Activated CD8-positive, alpha-beta memory T cell treated with anti-CD3 and anti-CD28 coated beads, Interleukin-2, amount 50 U/mL, for 1 hour (primary cell): ENCODE data around the gene FAM13B.
A peak's percentile ranks its signal among the peaks of the same experiment; 100 is the strongest.
"Not testable (repeated sequence)": the region's sequence is repeated elsewhere in the genome, so short reads cannot be mapped to it uniquely, and the experiment has no call there.

Source experiments
- DNase-seq: peaks from one replicate; pipeline ENCODE4 v3.0.0-alpha.2; 2020; ENCODE audit errors: extremely low read depth

Gene FAM13B

DNA sequence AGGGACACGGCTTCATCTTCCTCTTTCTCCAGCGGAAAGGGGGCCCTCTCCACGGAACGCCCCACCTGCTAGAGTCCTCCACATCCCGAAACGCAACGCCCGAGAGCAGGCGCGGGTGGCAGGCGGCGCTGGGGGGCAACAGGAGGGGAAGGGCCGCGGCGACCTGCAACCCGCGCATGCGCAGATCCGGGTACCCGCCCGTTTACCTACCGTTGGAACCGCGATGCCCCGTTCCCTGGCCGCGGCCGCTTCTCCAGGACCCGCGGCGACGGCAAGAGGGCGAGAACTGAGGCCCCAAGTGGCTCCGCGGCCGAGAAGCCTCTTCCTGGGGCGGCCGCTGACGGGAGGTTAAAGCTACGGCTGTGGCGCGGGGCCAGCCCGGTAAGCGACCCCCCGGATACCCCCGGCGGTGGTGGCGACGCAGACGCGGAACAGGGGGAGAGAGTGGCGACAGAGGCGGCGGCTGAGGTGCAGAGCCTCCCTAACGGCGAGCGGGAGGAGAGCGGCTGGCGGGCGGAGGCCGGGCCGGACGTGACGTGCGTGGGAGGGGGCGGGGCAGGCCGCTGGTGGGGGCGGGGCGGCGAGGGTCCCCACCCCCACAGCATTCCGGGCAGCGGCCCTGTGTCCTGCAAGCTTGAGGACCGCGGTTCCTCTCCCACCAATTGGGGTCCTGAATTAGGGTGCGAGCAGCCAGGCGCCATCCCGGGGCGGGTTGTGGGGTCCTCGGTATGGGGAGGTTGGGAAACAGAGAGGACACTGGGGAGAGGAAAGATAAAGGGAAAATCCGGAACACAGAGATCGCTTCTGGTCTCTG, at the start of gene FAM13B:
Gene FAM13B, minus strand, starts transcription at position 508 of the 814 bp plus-strand sequence. CDS start 13,968 bp downstream, outside the sequence.
- peak; percentile 51 for DNase-seq

DNA sequence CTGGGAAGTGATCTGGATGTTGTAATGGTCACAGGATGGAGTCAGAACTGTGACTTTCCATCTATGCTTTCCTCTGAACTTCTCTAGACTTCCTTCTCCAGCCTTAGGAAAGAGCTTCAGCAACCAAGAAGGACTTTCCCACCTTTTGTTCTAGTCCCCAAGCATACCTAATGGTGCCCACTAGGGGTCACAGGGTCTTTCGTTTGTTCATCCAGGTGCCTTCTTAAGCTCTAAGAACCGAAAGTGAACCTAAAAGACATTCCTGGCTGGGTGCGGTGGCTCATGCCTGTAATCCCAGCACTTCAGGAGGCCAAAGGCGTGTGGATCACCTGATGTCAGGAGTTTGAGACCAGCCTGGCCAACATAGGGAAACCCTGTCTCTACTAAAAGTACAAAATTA, 49.2 kb upstream of the FAM13B start:
- no peak for DNase-seq

DNA sequence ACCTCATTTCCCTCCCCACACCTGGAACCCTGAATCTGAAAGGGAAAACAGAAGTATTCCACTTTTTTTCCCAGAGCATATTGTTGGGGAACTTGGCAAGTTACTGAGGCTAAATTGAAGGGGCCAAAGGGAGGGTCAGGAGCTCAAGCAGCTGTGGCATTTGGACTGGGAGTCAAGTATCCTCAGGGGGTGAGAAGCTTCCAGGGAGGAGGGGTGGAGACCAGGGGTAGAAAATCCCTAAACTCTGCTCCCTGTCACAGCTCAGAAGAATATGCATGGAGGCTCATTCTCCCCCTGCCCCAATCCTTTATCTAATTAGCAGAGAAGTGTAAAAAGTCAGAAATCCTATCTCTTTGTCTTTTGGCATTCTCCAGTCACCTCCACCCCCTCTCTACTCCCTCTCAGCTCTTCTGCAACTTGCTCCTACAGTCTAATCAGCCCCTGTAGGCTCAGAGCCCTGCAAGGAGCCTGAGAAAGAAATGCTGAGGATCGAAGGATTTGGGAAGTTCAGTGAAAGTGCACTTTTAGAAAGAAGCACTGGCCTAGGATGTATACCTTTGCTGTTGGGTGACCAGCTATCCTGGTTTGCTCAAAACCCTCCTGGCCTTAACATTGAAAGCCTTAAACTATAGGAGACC, 45.2 kb upstream of the FAM13B start:
- no peak for DNase-seq

DNA sequence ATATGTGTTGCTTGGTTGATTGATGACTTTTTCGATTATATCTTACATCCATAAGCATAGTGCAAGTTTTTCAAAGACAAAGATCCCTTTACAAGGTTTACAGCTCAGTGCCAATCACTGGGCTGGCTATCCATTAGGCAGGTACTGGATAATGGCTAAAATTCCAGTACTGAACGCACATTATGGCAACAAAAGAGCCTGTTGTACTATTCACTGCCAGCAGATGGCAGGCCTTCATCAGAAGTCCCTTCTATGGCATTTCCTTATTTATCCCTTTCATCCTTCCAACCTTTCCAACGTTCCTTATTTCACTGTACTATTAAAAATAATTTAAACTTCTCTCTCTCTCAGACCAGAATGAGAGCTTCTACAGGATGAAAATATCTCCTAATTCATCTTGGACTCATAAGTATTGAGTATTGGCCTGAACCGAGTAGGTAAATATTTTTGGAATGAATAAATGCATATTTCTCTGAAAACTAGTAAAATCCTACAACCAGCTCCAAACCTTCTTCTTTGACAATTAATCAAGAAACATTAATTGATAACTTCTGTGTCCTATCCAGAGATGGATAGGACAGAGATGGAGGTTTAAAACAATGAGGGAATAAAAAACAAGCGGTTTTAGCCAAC, 44.3 kb upstream of the FAM13B start:
- DNase-seq: no peak

DNA sequence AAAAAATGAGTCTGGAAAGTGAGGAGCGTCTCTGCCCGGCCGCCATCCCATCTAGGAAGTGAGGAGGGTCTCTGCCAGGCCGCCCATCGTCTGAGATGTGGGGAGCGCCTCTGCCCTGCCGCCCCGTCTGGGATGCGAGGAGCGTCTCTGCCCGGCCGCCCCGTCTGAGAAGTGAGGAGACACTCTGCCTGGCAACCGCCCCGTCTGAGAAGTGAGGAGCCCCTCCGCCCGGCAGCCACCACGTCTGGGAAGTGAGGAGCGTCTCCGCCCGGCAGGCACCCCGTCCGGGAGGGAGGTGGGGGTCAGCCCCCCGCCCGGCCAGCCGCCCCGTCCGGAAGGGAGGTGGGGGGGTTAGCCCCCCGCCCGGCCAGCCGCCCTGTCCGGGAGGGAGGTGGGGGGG, 37.1 kb upstream of the FAM13B start:
- DNase-seq: not testable (repeated sequence)

DNA sequence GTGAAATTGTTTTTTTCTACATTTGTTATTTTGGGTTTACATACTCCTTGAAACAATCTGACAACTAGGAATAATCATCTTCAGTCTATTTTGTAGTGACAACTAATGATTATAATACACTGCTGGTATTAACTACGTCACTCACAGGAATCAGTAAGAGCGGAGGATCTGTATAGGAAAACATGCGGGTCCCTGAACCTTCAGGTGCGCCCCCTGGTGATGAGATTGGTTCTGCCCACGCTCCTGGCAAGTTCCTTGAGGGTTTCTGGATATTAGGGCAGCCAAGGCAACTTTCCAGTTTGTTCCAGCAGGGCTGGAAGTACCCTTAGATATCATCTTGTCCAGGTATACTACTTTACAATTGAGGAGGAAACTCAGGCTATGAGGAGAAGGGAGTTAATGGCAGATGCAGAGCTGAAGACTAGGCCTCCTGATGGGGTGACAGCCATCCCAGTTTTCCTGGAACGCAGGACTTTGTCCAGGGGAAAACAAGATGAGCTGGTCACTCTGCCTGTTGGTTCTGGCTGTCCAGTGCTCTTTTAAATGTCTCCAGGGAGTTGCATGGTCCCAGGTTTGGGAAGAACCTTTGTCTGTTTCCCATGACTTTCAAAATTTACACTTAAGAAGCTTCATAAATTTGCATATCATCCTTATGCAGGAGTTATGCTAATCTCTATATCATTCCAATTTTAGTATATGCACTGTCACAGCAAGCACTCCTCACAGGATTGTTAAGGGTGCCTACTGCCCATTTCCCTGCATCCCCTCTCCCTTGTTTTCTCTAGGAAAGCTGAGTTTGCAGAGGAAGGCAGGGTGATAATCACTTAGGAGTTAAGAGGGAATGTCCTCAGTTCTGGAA, 36.1 kb upstream of the FAM13B start:
- peak; percentile 22 for DNase-seq

DNA sequence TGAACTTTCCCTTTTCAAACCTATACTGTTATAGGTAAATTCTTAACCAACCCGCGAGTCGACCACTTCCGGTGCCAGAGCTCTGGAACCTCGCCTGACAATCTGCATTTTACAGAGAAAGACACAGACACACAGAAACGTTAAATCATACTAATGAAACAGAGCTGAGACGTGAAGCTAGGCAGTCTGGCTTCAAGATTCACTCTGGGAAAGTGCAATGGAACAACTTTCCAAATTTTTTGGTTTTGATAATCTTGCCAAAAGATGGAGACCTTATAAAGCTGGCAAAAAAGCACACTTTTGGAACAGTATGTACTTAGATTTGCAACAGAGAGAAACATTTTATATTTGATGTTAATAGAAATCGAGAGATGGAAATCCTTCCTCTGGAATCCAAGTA, 35.1 kb upstream of the FAM13B start:
- no peak for DNase-seq

DNA sequence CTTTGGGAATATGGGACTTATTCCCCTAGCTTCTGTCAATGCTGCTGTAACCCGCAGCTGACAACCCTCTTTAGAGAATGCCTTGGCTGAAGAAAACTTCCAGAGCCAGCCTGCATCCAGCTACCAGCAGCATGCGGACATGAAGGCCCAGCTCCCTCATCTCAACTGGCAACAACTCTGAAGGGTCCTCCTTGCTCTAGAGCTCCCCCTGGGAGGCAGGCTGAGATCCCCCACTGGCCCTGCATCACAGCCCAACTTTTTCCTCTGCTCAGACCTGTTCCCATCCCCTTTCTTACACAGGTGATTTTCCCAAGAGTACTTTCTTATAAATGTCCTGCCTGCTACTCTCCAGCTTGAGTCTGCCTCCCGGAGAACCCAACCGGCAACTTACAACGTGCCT, 32.2 kb upstream of the FAM13B start:
- no peak for DNase-seq

DNA sequence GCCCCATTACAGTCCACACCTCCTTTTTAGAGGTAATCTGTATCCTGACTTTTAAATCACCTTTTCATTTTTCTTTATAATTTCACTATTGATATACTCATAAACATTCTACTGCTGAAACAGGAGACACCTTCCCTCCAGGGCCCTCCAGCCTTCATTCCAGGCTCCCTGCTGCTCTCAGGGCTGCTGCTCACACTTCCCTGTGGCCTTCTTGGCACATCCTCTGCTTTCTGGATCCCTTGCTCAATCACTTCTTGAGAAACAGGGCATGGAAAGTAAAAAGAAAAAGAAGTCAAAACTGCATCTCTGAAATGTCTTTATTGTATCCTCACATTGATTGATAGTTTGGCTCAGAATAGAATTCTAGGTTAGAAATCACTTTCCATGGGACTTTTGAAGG, 31.6 kb upstream of the FAM13B start:
- DNase-seq: no peak

DNA sequence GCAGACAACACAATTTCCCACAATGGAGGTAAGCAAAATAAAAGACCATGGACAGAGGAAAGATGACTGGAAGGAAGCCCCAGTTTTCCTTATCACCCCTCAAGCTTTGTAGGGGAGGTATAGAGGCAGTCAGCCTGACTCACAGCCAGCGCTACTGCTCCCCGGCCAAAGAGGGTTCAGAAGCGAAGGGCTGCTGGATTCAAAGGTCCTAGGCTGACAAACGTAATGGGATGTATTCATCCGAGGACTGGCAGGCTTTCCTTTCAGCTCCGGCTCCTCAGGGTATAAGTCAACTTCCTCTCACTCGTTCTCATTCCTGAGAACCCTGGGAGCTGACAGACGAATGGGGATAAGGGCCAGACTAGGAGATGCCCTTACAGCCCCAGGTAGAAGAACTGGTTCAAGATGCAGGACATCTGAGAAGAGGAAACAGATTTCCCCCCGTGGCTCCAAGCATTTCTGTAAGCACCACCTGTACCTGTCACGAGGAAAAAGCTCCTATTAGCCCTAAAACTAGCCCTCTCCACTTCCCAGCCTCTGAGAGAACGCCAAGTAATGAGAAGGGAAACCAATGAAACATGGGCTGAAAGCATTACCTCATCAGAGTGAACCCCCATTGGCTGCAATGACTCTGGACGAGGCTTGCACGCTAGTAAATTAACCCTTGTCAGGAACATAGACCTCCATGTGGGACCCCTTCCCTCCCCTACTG, 22.1 kb upstream of the FAM13B start:
- DNase-seq: no peak

DNA sequence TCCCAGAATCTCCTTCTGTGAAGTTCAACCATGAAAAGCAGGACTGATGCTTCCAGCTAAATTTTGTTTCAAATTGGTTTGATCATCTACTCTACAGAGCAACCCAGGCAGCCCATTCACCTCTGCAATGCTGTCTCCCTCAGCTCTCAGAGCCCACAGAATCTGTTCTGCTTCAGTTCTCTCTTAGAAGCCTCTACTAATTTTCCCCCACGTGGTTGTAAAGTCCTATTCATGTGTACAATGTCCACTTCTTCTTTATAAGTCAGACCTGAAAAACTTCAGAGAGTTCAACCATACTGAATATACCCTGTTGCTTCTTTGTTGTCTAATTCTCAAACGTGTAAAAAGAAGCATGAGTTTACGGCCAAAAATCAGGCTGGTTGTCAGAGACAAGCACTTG, 21.3 kb upstream of the FAM13B start:
- no peak for DNase-seq

DNA sequence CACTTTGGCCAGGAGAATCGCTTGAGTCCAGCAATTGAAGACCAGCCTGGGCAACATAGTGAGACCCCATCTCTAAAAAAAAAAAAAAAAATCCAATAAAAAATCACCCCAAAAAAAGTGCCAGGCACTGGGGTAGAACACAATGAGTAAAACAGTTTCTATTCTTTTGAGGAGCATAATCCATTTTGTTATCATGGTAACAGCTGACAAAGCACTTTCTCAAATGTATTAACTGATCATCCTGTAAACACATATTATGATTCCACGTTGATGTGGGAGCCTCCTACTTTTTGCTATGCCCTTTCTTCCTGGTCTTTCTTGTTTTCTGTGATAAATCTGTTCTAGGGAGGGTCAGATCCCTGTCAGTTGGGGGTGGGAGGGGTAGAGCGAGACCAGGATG, 20.7 kb upstream of the FAM13B start:
- DNase-seq: no peak

DNA sequence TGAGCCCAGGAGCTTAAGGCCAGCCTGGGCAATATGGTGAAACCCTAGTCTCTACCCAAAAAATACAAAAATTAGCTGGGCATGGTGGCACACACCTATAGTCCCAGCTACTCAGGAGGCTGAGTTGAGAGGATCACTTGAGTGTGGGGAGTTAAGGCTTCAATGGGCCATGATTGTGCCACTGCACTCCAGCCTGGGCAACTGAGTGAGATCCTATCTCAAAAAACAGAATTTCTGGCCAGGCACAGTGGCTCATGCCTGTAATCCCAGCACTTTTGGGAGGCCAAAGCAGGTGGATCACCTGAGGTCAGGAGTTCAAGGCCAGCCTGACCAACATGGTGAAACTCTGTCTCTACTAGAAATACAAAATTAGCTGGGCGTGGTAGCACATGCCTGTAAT, 19.8 kb upstream of the FAM13B start:
- DNase-seq: not testable (repeated sequence)

DNA sequence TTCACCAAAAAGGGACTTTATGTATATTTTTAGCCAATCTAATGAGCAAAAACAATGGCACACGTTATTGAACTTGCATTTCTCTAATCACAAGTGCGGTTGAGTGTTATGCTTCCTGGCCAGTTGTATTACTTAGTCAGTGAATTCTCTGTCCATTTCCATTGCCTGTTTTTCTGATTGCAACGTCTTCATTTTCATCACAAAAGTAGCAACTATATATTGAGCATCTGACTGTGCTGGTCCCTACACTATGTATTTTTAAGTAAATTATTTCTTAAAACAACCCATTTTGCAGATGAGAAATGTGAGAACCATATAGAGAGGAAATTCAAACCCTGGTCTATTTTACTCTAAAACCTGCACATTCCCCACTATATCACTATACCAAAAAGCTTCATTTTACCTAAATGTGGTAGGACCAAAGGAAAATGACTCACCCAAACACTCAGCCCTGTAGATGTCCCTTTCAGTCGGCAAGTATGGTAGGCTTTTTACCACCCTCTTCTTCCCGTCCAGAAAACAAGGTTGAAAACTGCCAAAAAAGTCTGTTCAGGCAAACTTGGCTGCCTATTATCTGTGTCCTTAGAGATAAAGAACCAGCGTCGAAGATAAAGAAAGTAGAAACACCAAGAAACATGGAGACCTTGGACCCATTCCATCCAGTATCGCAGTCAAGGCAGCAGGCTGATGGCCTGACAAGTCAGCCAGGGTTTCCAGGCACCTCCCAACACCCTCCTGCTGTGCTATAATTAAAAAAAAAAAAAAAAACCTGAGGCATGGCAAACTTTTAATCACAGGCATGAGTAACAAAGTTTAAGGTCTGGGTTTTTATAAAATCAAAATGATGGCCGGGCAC, 18.8 kb upstream of the FAM13B start:
- no peak for DNase-seq

DNA sequence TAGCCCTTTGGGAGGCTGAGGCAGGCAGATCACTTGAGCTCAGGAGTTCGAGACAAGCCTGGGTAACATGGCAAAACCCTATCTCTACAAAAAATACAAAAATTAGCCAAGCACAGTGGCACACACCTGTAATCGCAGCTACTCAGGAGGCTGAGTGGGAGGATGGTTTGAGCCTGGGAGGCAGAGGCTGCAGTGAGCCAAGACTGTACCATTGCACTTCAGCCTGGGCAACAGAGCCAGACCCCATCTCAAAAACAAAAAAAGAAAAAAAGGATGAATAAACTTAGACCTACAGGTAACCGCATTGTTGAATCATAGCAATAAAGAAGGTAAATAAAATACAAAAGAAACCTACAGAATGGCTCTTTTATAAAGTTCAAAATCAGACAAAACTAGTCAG, 12.4 kb upstream of the FAM13B start:
- not testable (repeated sequence) for DNase-seq

DNA sequence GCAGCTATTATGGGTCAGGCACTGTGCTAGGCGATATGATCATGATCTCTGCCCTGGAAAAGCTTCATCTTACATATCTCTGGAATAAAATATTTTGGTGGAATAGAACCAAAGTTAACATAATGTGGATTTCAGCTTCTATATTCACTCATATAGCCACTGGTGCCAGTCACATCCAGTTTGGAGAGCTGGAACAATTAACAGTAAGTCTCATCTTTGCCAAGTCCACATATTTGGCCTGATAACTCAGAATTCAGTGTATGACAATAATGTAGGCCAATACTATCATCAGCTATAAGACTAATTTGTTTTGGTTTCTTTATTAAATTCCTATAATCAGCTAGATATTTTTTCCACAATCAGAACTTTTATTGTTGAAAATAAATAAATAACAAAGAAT, 5.9 kb upstream of the FAM13B start:
- DNase-seq: no peak

DNA sequence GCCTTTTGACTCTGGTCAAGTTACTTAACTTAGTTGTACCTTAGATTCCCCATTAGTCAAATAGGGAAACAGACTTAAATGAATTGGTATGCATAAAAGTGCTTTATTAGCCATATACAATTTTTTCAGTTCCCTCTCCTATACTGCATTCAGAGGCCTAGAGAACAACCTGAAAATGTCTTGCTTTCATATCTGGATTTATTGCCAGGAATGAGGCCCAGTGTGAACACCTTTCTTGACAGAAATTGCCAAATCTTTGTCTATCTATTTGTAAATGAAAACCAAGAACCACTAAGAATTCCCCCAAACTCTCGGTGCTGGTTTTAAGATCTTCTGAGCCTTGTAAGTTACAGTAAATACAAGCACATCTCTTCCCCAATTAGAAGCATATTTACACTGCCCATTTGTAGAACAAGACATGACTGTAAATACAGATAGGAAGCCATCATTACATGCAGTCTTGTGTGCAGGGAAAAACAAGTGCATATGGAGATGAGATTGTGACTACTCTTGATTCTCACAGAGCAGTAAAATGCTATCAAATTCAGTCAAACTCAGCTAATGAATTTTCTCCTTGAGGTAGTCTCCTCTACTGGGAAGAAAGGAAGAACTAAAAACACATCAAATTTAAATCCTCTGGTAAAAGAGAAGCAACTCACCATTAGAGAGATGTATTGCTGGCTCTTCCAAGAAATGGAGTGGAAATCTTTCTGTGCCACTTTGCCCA, 5.2 kb upstream of the FAM13B start:
- no peak for DNase-seq

DNA sequence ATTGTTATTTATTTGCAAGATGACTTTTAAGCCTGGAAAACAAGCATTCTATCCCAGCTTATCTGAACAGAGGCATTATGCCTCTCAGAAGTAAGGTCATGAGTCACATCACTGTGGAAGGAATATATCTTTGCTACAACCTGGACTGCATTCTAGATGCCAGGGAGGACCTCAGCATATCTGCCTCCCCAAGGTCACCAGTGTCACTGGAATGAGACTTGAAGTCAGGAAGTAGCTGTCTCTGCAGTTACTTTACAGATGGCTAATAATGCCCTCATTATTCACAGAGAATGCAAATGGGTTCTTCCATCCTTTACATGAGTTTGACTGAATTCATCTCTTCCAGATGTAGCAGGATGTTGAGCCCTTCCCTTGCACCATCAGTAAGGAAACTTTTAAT, 4.4 kb upstream of the FAM13B start:
- no peak for DNase-seq

DNA sequence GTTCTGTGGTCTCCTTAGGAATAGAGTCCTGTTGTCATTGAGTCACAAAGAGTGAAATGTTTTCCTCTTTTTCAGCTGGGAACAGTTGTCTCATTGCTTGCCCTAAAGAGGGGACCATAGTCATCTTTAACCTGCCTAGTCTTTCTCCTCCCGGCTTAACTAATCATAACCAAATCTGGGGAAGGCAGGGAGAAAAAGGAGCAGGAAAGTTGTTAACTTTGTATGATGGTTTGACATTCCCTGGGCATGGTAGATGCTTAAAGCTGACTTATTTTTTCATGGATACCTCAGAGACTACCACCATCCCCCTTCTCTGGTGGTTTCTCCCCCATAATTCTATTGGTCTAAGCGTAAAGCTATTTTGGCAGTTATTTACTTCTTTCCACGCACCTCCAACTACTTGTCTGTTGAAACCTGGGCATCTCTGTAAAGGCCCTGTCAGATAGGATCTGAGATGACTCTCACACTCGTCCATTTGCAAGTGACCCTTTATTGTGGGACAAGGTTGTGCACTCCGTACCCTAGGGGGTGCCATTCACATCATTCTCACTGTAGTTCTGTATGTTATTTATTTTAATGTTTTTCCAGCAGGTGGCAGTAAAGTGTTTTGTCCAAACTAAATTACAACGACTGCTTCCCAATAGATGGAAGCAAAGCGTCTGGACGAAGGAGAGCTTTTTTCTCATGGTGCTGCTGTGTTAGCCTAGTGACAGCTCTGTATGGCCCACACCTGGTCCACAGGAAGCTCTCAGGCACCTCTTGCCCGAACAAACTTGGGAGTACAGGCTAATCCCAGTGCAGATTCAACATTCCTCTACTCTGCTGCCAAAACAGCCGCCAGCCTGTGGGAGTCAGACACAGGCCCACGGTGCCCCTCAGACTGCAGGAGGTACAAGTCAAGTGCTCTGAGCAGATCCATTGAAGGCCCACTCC, 3.0 kb upstream of the FAM13B start:
- peak; percentile 23 for DNase-seq
